Lower leg skin (tissue), 3 donors: ENCODE data around the gene POU2F3.

Source experiments
- POLR2A ChIP-seq, 2 donors: fragments of 450-650 bp; IDR thresholded peaks; one replicate each; pipeline ENCODE4 v1.6.1; 2016 to 2017; ENCODE audit warnings: antibody characterized with exemption in 2 of 2, mild to moderate bottlenecking in 1 of 2, moderate library complexity in 1 of 2
- TF ChIP-seq, protein P1 (sequence below), 3 donors: fragments of 450-650 bp; IDR thresholded peaks; one replicate each; pipeline ENCODE4 v1.5.1; 2016; ENCODE audit warnings: antibody characterized with exemption in 3 of 3, mild to moderate bottlenecking in 3 of 3, moderate library complexity in 2 of 3

DNA sequence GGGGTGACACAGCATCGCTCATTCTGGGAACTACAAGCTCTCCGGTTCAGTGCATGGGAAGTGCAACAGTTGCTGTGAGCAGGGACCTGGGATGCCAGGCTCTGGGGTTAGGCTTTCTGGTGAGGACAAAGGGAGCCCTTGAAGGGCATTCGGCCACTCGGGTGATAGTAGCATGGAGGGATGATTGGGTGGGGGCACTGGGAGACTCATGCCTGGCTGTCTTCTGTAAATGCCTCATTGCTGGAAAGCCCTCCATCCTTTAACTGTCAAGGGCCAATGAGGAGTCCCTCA is 19.2 kb upstream of the POU2F3 start:
- TF ChIP-seq, protein P1, sequence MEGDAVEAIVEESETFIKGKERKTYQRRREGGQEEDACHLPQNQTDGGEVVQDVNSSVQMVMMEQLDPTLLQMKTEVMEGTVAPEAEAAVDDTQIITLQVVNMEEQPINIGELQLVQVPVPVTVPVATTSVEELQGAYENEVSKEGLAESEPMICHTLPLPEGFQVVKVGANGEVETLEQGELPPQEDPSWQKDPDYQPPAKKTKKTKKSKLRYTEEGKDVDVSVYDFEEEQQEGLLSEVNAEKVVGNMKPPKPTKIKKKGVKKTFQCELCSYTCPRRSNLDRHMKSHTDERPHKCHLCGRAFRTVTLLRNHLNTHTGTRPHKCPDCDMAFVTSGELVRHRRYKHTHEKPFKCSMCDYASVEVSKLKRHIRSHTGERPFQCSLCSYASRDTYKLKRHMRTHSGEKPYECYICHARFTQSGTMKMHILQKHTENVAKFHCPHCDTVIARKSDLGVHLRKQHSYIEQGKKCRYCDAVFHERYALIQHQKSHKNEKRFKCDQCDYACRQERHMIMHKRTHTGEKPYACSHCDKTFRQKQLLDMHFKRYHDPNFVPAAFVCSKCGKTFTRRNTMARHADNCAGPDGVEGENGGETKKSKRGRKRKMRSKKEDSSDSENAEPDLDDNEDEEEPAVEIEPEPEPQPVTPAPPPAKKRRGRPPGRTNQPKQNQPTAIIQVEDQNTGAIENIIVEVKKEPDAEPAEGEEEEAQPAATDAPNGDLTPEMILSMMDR (IDR thresholded peaks at IDR 0.05), result no peak
- TF ChIP-seq POLR2A (IDR thresholded peaks at IDR 0.05), result no peak
